ENCODE results near the gene SEPTIN8.

SEPTIN8 gene, protein sequence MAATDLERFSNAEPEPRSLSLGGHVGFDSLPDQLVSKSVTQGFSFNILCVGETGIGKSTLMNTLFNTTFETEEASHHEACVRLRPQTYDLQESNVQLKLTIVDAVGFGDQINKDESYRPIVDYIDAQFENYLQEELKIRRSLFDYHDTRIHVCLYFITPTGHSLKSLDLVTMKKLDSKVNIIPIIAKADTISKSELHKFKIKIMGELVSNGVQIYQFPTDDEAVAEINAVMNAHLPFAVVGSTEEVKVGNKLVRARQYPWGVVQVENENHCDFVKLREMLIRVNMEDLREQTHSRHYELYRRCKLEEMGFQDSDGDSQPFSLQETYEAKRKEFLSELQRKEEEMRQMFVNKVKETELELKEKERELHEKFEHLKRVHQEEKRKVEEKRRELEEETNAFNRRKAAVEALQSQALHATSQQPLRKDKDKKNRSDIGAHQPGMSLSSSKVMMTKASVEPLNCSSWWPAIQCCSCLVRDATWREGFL

DNA sequence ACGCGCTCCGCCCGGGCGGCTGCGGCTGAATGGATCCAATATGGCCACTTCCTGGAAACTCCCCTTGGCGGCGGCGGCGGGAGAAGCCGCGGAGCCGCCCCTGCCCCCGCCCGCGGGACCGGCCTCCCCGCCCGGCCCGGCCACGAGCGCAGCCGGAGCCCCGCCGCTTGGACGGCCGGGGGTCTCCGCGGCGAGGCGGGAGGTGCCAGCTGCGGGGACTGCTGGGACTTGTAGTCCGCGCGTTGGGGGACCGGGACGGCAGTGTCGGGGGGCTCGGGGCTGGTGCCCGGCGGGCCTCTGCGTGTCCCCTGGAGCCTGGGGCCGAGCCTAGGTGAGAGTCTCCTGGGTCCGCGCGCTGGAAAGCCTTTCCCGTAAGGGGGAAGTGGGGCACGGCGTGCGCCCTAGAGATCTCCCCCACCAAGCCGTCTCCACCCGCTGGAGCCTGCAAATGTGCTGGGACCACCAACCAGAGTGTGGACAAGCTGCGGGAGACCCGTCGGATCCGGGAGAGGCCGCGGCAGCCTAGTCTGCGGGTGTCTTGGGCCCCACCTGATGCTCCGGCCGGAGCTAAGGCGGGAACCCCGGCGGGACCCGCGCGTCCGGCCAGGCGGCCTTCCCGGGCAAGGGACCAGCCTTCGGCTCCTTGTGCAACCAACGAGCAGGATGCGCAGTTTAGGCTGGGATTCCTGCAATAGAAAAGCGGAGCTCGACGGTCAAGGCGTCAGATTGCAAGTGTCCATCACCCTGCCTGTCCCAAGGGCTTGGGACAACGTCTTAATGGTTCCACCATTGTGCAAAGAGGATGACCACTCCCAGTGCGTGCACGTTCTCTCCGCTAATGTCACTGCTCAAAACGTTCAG is at the start of gene SEPTIN8:
SEPTIN8 (minus strand) TSS at position 31 of the 861 bp plus-strand sequence. CDS start 102 bp downstream, outside the sequence.
- DNase-seq: no peak

DNA sequence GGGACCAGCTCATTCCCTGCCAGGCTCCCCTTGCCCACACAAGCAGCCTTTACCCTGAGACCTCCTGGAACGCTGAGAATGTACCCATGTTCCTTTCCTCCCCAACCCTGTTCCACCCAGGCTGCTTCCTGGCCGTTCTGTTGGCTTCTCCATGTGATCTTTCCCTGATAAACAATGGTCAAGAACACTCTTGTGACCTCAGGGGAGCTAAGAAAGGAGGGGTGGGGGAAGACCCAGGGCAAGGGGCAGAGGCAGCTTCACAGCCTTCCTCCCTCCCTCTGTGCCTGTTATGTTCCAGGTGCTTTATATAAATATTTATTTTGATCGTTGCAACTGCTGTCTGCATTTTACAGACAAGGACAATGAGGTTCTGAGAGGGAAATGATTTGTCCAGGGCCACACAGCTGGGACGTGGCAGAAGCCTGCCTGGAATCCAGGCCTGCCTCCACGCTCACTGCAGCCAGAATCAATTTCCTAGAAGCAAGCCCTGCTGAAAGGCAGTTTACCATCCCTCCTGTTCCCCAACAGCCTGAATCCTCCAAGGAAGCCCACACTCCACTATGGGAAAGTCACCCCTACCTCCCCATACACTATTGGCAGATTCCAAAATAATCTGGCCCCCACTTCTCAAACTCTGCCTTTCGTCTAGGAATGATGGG is 49.5 kb upstream of the SEPTIN8 start:
- DNase-seq: no peak

DNA sequence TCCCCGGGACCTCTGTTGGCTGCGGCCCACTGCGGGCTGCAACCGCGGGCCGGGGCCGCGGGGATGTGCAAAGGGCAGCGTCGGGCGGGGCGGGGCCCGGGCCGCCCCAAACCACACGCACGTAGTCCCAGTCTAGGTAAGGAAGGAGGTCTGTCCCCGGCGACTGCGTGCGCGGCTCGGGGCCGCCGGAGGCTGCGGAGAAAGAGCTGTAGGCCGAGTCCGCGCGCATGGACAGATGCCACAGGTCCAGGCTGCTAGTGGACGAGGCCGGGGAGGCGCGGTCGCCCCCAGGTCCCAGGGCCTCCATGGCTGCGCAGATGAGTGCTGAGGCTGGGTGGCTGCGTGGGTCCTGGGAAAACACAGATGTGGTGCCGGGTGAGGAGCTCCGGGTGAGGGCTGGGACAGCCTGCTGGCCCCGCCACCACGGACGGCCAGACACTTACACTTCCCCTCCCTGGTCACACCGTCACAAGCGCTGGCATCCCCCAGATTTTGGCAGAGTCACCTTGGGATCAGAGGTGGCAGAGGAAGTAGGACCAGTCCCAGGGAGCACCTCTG is 48.9 kb upstream of the SEPTIN8 start:
- DNase-seq: no peak

DNA sequence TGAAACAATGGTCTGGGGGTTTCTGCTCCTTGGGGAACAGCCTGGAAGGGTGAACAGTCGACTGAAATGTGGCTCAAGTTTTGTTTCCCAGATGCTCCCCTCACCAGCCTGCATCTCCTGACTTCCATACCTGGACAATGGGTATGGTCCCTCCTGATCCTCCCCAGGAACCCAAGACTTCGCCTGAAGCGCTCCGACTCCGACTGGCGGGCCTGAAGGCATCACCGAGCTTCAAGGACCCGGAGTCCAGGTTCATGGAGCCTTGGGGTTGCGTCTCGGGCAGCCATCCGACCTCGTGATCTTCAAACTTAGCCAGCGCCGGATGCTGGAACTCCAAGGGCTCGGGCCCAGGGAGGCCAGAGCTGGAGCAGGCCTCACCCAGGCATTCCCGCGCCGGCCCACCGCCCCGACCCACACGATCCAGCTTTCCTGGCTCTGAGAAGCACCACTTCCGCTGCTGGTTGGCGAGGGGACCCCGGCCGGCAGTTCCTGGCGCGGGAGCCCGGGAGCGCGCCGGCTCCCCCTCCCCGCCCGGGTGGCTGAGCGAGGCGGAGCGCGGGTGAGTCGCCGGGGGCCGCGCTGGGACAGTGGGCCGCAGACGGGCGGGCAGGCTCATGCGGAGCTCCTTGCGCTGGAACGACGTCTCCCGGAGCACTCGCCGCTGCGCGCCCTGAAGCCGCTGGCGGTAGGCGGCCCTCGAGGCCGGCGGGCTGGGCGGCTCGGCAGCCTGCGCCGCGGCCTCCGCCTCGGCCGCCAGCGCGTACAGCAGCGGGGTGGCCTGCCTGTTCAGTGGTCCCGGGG is 48.2 kb upstream of the SEPTIN8 start:
- no peak for DNase-seq

DNA sequence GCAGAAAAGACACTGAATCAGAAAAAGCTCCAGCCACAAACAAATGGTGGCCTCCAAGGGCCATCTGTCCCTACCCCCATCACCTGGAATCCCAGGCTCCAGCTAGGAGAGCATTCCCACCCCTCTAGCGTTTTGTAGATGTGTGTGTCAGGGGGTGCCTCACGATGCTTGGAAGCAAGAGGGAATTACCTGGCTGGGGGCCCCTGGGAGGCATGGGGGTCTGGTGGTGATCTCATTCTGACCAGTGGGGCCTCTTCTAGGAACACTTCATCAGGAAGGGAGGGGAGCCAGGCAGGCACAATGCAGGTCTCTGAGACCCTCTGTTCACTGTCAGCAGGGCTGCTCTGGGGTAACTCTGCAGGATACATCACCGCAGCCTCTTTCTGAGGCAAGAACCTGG is 47.4 kb upstream of the SEPTIN8 start:
- DNase-seq: no peak

DNA sequence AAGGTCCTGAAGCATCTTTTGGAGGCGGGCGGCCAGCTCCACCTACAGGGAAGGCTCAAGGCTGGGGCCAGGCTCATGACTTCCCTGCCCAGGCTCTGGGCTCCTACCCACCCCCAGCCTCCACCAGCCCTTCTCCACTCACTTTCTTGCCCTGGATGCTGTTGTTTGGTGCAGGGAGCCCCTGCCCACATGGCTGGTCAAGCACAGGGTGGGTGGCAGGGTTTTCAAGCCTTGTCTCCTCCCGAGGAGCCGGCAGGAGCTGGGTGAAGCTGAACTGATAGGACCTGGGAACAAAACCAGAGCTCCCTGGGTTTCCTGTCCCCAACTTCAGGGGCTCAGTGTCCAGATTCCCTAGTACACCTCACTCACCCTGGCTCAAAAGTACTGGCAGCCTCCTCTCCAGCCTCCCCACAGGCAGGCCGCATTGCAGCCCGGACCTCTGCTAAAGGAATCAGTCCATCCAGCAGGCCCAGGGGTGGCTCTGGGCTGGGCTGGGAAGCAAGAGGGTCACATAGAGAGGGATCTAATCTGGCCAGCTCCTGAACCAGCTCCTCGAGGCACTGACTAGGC is 46.5 kb upstream of the SEPTIN8 start:
- no peak for DNase-seq

DNA sequence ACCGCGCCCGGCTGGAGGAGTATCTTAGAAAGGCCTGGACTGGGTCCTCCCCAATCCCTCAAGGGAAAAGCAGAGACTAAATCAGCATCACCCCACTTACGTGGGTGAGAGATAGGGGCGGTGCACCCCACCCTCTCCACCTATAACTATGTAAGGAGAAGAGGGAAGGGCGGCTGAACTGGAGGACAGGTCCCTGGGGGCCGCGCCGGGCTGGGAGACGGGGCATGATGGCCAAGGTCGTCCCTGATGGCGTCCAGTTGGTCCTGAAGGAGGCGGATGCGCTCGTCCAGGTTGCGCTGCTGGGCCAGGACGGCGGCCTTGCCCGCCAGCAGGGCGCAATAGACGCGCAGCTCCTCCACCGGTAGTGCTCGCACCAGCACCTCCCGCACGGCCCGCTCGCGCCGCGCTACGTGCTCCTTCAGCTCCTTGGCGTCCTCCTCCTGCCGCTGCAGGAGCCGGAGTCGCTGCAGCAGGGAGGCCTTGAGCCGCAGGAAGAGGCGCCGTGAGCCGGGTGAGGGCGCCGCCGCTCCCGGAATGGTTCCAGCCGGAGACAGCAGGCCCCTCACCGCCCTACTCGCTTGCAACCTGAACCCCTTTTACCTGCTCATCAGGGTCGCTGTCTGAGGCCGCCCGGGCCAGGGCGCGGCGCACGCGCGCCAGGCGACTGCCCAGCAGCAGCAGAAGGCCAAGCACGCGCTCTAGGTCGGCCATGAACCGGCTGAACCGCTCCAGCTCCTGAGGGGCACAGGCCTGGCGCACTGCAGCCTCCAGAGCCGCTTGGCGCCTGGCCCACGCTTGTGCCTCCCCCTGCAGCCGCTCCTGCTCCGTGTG is 45.8 kb upstream of the SEPTIN8 start:
- no peak for DNase-seq

DNA sequence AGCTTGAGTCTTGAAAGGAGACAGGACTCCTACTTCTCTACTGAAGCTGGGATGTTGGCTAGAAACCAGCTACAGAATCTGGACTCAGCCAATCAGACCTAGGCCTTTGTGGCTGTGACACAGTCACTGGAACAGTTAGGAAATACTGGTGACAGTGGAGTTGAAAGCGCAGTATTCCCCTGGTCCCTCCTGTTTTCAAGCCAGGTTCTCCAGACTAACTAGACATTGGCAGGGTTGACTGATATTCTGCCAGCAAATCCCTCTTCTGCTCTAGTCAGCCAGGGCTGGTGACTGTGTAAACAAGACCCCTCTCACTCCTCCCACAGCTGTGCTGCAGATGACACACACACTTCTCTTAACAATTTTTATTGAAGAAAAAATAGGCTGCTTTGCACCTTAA is 44.8 kb upstream of the SEPTIN8 start:
- no peak for DNase-seq

DNA sequence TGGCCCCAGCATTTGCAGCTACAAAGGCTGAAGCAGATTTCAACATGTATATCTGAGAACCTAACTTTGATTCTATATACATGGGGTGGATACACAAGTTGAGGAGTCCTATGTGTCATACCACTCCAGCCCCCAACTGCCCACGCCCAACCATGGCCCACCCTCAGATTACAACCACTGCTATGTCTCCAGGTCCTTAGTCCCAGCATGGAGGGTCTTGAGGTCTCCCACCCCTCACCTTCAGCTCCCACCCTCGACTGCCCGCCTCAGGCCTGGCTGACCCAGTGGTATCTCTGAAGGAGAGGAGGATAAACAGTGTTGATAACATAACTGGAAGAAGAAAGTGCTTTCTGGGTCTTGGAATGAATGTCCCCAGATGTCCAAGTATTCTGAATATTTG is 44.3 kb upstream of the SEPTIN8 start:
- DNase-seq: no peak

DNA sequence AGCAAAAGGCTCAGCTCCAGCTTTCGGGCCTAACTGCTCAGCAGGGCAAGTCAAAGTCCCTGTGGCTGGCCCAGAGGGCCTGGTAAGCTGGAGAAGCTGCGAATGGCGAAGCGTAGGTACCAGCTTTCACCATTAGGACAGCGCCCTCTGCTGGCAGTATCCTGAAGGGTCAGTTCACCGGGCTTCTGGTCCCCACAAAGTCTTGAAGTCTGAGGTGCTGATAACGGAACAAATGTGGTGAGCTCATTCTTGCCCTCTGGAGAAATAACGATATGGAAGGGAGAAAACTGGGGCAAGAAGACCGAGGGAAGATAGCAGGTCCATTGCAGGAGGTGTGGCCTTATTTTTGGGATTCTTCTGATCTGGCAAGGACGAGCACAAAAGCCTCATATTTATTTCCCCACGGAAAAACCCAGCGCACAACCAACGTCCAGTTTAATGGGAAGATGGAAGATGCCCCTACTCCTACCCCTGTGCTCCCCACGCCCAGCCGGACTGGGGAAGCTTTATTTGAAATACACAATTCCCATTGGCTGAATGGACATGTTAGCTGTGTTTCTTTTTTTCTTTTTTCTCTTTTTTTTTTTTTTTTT is 43.2 kb upstream of the SEPTIN8 start:
- peak; percentile 67 for DNase-seq

DNA sequence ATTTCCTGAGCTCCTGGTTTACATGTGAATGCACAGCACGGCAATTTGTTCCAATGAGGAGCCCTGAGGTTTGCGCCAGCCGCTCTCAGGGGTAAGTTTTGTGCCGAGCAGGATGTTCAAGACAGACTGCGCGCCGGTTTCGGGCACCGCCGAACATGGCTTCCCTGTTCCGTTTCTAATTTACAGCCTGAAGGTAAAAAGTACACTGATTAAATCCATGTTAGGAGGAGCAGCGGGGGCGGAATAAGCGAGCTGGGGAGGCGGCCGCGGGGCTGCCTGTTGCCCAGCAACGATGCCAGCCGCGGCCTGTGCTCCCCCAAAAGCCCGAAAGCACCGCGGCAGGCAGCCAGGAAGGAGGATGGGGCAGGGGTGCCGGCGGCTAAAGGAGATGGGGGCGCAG is 42.4 kb upstream of the SEPTIN8 start:
- DNase-seq: no peak

DNA sequence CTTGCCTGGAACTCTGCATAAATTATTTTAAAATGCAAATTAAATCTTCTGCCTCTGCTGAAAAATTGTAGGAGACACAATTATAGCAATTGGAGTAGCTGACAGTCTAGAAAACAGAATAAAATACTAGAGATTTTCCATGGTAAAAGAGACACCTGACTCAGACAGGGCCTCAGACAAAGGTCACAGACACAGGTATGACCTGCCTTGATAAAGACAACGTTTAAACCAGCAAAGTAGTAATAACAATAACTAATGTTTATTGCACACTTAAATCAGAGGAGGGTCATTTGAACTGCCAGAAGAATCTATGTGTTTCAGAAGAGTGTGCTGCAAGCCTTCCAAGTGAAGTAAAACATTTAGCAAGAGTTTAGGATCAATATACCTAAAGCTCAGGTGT is 40.0 kb upstream of the SEPTIN8 start:
- DNase-seq: no peak

DNA sequence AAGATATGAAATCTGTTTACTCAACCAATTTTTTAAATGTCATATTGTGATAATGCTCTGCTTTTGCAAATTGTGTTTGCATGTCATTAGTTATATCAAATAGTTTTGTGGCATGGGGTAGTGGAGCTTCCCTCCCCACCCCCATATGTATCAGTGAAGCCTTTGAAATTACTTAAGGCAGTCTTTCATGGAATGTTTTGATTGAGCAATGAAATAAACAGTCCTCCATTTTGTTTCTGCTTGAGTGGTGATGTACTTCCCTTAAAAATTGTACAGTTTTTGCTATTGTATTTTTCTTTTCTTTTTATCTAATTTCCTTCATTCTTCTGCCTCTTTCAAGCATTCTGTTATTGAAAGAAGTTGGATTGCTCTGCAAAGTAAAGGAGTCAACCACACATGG is 39.5 kb upstream of the SEPTIN8 start:
- DNase-seq: no peak

DNA sequence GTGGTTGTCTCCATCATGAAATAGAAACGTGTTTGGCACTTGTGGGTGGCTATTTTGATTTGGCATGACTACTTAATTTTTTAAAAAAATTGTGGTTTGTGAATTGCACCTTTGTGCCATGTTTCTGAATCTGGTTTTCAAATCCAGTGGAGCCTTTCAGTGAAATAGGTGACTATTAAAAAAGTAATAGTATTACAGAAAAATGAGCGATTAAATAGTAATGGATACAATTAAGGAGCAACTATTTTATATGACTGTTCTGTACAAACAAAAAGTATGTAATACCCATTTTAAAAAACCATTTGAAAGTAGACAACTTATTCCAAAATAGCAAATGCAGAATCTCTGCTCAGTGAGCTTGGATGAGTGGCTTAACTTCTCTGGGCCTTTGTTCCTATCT is 39.0 kb upstream of the SEPTIN8 start:
- DNase-seq: no peak

DNA sequence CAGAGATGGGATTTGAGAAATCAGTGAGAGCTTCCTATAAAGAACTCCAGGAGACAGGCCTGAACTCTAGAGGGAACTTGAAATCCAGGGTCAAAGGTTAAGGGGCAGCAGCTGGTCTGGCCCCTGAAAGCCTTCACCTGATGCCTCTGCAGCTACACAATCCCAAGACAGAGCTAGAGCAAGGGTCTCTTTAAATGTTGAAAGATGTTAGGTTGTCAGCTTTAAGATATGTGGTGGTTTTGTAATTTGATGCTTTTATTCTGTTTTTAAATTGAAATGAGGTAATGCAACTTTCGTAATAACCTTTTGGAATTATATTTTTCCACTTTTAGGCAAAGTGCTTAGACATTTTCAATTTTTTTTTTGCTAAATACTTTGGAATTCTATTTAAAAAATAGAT is 38.4 kb upstream of the SEPTIN8 start:
- no peak for DNase-seq

DNA sequence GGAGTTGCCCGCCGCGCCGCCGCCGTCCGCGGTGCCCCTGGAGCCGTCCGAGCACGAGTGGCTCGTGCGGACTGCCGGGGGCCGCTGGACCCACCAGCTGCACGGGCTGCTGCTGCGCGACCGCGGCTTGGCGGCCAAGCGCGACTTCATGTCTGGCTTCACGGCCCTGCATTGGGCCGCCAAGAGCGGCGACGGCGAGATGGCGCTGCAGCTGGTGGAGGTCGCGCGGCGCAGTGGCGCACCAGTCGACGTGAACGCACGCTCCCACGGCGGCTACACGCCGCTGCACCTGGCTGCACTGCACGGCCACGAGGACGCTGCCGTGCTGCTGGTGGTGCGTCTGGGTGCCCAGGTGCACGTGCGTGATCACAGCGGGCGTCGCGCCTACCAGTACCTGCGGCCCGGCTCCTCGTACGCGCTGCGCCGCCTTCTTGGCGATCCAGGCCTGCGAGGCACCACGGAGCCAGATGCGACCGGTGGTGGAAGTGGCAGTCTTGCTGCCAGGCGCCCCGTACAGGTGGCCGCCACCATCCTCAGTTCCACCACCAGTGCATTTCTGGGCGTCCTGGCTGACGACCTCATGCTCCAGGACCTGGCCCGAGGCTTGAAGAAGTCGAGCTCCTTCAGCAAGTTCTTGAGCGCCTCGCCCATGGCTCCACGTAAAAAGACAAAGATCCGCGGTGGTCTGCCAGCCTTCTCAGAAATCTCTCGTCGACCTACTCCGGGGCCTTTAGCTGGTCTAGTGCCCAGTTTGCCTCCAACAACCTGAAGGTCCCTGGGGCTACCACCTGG is 37.7 kb upstream of the SEPTIN8 start:
- no peak for DNase-seq

DNA sequence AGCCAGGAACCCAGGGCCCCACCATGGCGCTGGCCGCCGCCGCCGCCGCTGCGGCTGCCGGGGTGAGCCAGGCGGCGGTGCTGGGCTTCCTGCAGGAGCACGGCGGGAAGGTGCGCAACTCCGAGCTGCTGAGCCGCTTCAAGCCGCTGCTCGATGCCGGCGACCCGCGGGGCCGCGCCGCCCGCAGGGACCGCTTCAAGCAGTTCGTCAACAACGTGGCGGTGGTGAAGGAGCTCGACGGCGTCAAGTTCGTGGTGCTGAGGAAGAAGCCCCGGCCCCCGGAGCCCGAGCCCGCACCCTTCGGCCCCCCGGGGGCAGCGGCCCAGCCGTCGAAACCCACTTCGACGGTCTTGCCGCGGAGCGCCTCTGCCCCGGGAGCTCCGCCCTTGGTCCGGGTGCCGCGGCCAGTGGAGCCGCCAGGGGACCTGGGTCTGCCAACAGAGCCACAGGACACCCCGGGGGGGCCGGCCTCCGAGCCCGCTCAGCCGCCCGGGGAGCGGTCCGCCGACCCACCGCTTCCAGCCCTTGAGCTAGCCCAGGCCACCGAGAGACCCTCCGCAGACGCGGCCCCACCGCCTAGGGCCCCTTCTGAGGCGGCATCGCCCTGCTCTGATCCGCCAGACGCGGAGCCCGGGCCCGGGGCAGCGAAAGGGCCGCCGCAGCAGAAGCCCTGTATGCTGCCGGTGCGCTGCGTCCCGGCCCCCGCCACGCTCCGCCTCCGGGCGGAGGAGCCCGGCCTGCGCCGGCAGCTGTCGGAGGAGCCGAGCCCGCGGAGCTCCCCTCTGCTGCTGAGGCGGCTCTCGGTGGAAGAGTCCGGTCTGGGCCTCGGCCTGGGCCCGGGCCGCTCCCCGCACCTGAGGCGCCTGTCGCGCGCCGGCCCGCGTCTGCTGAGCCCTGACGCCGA is 36.8 kb upstream of the SEPTIN8 start:
- DNase-seq: no peak

DNA sequence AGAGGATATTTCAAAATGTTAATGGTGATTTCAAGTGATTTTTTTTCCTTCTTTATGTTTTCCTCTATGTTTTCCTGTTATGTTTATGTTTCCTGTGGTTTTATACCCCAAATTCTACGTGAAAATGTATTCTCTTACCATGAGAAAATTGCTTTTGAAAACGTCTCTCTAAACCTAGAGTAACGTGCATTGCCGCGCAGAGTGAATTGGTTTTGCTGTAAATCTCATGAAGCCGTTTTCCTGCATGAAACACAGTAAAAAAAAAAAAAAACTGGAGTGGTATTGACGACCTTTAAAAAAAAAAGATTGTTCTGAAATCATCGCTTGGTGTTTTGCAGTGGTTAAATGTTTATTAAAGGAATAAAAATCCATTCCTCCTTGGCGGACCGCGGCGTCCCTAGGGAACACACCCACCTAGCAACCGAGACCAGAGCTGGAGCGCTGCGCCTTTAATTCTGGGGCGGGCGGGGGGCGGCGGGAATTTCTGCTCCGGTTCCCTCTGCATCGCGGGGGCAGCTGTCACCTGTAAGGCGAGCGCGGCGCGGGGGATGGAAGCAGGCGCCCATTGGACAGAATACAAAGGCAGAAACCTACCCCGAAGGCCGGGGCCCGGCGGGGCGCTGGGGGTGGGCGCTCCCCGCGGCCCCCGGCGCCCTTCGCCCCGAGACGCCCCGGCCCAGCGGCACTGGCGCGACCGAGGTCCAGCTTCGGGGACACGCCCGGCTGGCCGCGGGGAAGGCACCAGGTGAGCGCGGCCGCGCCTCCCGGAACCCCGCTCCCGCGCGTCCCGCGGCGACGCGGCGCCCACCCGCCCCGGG is 36.0 kb upstream of the SEPTIN8 start, which contains the start of gene SOWAHA:
SOWAHA (plus strand) TSS at position 522 of the 818 bp plus-strand sequence. CDS start 320 bp downstream, outside the sequence.
- no peak for DNase-seq
